Mucosa of rectum (tissue), 2 donors: ENCODE results near the gene KIF1A.

Experiments
- H3K27ac ChIP-seq, 2 donors: one replicate each; pipeline ENCODE4 v1.7.0; 2013; ENCODE audit warnings: inconsistent platforms in 2 of 2, low read depth in 2 of 2, low read length in 2 of 2
- H3K27me3 ChIP-seq, 2 donors: one replicate each; pipeline ENCODE4 v1.7.0; 2013; ENCODE audit warnings: low read length in 2 of 2; ENCODE audit not compliant: control insufficient read depth in 2 of 2, insufficient read depth in 2 of 2
- H3K36me3 ChIP-seq, 2 donors: one replicate each; pipeline ENCODE4 v1.7.0; 2013; ENCODE audit warnings: low read length in 2 of 2; ENCODE audit not compliant: control insufficient read depth in 2 of 2, insufficient read depth in 2 of 2
- H3K4me1 ChIP-seq, 2 donors: one replicate each; pipeline ENCODE4 v1.7.0; 2013; ENCODE audit warnings: low read length in 2 of 2, mild to moderate bottlenecking in 1 of 2; ENCODE audit not compliant: control insufficient read depth in 2 of 2, insufficient read depth in 2 of 2
- H3K4me3 ChIP-seq, 2 donors: one replicate each; pipeline ENCODE4 v1.7.0; 2013; ENCODE audit warnings: low read length in 2 of 2
- H3K9ac ChIP-seq, 2 donors: one replicate each; pipeline ENCODE4 v1.7.0; 2013; ENCODE audit warnings: low read length in 2 of 2, low read depth in 1 of 2, mild to moderate bottlenecking in 1 of 2
- H3K9me3 ChIP-seq, 2 donors: one replicate each; pipeline ENCODE4 v1.7.0; 2013; ENCODE audit warnings: low read length in 2 of 2; ENCODE audit not compliant: control insufficient read depth in 2 of 2
- donor health status: healthy.
- donor health status: Normal muscosa, but diverticular disease.

Gene KIF1A

GRCh38 chr2:240797914-240798313 lies 22.1 kb downstream of the KIF1A start:
- no peak overlapping the region for H3K4me3 ChIP-seq
- H3K9ac ChIP-seq = no peak overlapping the region
- peaks cover 10 to 22% of the 10 kb centered on the region in 2 donors for H3K27me3 ChIP-seq
- H3K36me3 ChIP-seq = no peaks in the 10 kb centered on the region
- no peaks in the 10 kb centered on the region for H3K9me3 ChIP-seq
- H3K27ac ChIP-seq = no peak overlapping the region
- H3K4me1 ChIP-seq = no peaks in the 10 kb centered on the region

DNA sequence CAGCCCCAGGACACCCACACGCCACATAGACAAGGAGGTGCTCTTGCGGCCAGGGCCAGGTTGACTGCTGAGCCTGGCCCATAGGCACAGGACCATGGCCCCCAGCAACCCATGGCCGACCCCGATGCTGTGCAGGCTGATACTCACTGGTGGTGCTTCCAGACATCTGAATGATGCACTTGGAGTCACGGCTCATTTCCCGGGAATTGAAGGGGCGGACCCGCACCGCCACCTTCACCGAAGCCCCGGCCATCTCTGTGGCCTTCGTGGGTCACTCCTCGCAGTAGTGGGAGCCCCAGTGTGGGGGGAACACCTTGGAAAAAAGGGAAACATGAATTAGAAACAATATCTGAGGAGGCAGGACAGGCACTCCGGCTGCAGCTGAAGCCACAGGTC lies 22.5 kb downstream of the KIF1A start:
- H3K4me1 ChIP-seq = no peaks in the 10 kb centered on the region
- H3K27me3 ChIP-seq = peaks cover 10 to 22% of the 10 kb centered on the region in 2 donors
- no peak overlapping the region for H3K9ac ChIP-seq

GRCh38 chr2:240796543-240797499 lies 23.2 kb downstream of the KIF1A start:
- Histone ChIP-seq H3K4me1 (no peaks in the 10 kb centered on the region), H3K36me3 (no peaks in the 10 kb centered on the region), H3K27me3 (peaks cover 10 to 20% of the 10 kb centered on the region in 2 donors), H3K27ac (no peak overlapping the region), H3K9ac (no peak overlapping the region), H3K9me3 (no peaks in the 10 kb centered on the region), H3K4me3 (no peak overlapping the region)

More for the DNA sequence above, 22.5 kb downstream of the KIF1A start:
- Histone ChIP-seq H3K36me3 (no peaks in the 10 kb centered on the region), H3K9me3 (no peaks in the 10 kb centered on the region), H3K4me3 (no peak overlapping the region), H3K27ac (no peak overlapping the region)

GRCh38 chr2:240795916-240796510 lies 24.0 kb downstream of the KIF1A start:
- no peak overlapping the region for H3K4me3 ChIP-seq
- no peak overlapping the region for H3K9ac ChIP-seq
- no peak overlapping the region for H3K27ac ChIP-seq
- no peaks in the 10 kb centered on the region for H3K4me1 ChIP-seq
- H3K27me3 ChIP-seq = peaks cover 5 to 18% of the 10 kb centered on the region in 2 donors
- no peaks in the 10 kb centered on the region for H3K36me3 ChIP-seq
- no peaks in the 10 kb centered on the region for H3K9me3 ChIP-seq

- Histone ChIP-seq H3K9ac (no peak overlapping the region), H3K4me3 (no peak overlapping the region), H3K36me3 (no peaks in the 10 kb centered on the region), H3K9me3 (no peaks in the 10 kb centered on the region), H3K27ac (no peak overlapping the region), H3K4me1 (no peaks in the 10 kb centered on the region), H3K27me3 (peaks cover 5 to 18% of the 10 kb centered on the region in 2 donors)
Observed at GRCh38 chr2:240795454-240795853, 24.6 kb downstream of the KIF1A start.

DNA sequence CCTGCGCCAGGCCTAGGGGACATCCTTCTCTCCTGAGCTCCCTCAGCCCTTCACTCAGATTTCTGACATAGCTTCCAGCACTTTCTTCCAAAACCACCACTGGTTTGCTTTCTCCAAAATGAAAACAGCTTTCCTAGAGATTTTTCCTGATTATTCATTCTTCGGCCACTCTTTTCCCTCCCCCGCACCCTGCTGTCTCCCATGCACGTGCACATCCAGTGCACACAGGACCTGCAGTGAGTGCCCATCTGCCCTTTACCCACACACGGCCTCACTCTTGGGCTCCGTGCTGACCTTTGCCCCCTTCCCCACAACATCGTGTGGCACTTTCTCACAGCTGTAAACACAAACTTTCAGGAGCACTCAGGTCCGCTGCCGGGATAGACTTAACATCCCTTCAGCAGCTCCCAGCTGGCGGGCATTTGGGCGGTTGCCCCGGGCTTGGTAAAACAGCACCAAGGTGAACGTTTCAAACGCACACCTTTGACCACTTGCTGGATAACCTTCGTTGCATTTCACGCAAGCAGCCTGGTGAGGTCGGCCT lies 25.8 kb downstream of the KIF1A start:
- Histone ChIP-seq H3K27me3 (peaks cover 3 to 8% of the 10 kb centered on the region in 2 donors), H3K27ac (no peak overlapping the region), H3K4me1 (no peaks in the 10 kb centered on the region), H3K9me3 (no peaks in the 10 kb centered on the region), H3K9ac (no peak overlapping the region), H3K36me3 (no peaks in the 10 kb centered on the region), H3K4me3 (no peak overlapping the region)

DNA sequence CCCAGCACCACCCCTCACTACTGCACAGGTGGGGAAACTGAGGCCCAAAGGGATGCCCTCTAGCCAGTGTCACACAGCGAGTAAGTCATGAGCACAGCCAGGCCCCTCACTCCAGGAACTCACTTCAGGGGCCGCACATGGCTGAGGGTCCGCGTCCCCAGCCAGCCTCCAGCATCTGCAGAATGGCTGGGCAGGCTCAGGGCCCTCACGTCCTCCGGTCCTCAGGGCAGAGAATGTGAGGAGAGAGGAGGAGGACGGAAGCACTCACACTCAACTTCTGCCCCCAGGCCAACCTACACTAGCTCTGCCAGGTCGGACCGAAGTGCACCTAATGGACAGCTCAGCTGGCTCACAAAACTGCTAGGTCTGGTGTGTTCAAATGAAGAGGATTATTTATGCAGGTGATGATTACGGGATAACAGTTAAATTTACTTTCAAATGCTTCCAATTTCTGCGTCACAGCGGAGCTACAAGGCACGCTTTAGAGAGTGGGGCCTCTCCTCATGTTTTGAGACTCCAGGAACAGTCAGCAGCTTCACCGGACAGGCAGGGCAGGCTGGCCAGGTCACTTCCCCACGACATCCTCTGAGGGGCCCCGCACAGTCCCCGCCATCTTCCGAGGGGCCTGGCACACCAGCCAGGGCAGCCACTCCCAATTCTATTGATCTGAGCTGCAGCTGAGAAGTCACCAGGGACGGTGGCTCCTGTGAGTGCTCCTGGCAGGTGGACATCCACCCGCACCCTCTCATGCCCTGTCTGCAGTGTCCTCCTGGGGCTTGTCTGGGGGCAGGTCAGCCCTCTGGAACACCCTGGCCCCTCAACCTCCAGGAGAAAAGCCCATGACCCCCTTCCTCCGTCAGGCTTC lies 26.5 kb downstream of the KIF1A start:
- Histone ChIP-seq H3K9ac (no peak overlapping the region), H3K9me3 (no peaks in the 10 kb centered on the region), H3K27me3 (peaks cover under 1 to 5% of the 10 kb centered on the region in 2 donors), H3K36me3 (no peaks in the 10 kb centered on the region), H3K27ac (no peak overlapping the region), H3K4me3 (no peak overlapping the region), H3K4me1 (no peaks in the 10 kb centered on the region)

DNA sequence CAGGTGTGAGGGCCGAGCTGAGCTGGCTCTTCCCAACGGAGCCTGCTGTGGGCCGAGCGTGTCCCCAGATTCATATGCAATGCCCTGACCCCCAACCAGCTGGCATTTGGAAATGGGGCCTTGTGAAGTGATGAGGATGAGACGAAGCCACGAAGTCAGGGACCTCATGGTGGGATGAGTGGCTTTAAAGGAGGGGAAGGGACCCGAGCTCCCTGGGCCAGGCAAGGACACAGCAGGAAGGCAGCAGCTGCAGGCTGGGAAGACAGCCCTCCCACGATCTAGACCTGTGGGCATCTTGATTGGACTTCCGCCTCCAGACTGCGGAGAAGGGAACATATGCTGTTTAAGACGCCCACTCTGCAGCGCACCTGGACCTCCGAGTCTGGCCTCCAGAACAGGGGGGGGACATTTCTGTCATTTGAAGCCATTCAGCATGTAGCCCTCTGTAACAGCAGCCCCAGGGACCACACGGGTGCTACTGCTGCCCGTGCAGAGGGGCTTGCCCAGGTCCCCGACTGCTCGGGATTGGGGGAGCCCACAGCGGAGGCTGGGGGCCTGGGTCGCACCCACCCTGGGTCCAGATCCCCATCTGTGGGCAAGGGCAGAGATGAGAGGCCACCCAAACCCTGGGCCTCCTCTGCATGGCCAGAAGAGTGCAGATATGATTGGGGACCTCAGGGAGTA lies 27.2 kb downstream of the KIF1A start:
- Histone ChIP-seq H3K27ac (no peak overlapping the region), H3K36me3 (no peaks in the 10 kb centered on the region), H3K9ac (no peak overlapping the region), H3K4me3 (no peak overlapping the region), H3K9me3 (no peaks in the 10 kb centered on the region), H3K27me3 (peaks cover 0 to 4% of the 10 kb centered on the region in 2 donors), H3K4me1 (no peaks in the 10 kb centered on the region)

- no peak overlapping the region for H3K4me3 ChIP-seq
- H3K36me3 ChIP-seq = no peaks in the 10 kb centered on the region
- H3K9ac ChIP-seq = no peak overlapping the region
- H3K27me3 ChIP-seq = peaks cover 0 to 3% of the 10 kb centered on the region in 2 donors
- H3K4me1 ChIP-seq = no peaks in the 10 kb centered on the region
- no peaks in the 10 kb centered on the region for H3K9me3 ChIP-seq
- H3K27ac ChIP-seq = no peak overlapping the region
Observed at GRCh38 chr2:240791821-240792628, 28.0 kb downstream of the KIF1A start.
